Psoas muscle (tissue), 8 donors: Measurements from ENCODE around the gene MROH2B. TPM values are rescaled to one million over a fixed set of nuclear protein-coding genes. Genes with fewer than 3 reads are reported as not detected.

Experiments used
- ATAC-seq, 4 donors: fragments of 200-7000 bp; cut with Tn5 transposase; one replicate each; pipeline ENCODE4 v1.9.1; 2020; ENCODE audit warnings: moderate library complexity in 3 of 4, mild to moderate bottlenecking in 2 of 4
- DNase-seq, 2 donors: peaks; one replicate each; pipeline ENCODE4 v3.0.0-alpha.2; 2020
- H3K27ac ChIP-seq: fragments of 200-600 bp; one replicate; pipeline ENCODE4 v1.8.0; 2022
- H3K27me3 ChIP-seq, 3 donors: fragments of 200-600 bp in 1 of 3; one replicate each; pipeline versions ENCODE4 v1.6.1 to v1.8.0; 2013 to 2022; ENCODE audit warnings: low read length in 2 of 3, mild to moderate bottlenecking in 2 of 3, moderate library complexity in 1 of 3; ENCODE audit not compliant: insufficient read depth in 3 of 3
- H3K36me3 ChIP-seq, 2 donors: fragments of 200-600 bp in 1 of 2; one replicate each; pipeline versions ENCODE4 v1.6.1 to v1.8.0; 2013 to 2022; ENCODE audit warnings: low read depth in 1 of 2, mild to moderate bottlenecking in 1 of 2, moderate library complexity in 1 of 2; ENCODE audit not compliant: insufficient read depth in 1 of 2
- H3K4me1 ChIP-seq: fragments of 200-600 bp; one replicate; pipeline ENCODE4 v1.8.0; 2022
- H3K4me3 ChIP-seq: fragments of 200-600 bp; one replicate; pipeline ENCODE4 v1.8.0; 2022; ENCODE audit warnings: mild to moderate bottlenecking
- H3K9me3 ChIP-seq: fragments of 200-600 bp; one replicate; pipeline ENCODE4 v1.8.0; 2022
- WGBS, 3 donors: extraction: QIAGEN DNeasy Blood & Tissue Kit; methylation state at CpG; one replicate each; pipeline versions ENCODE4 v1.1.6 to v1.1.7; 2013; 5-methylcytosine and 5-hydroxymethylcytosine counted together
- intact Hi-C, 2 donors: fragments of 100-400 bp; cut with DNase I; formaldehyde crosslinking; loops; one replicate each; pipeline versions ENCODE4 v1.11.0 to v1.14.2; 2022
- polyA plus RNA-seq, 3 donors: library from polyadenylated mRNA; stranded (reverse); fragments of 200-250 nt; gene quantifications; one replicate each; pipeline ENCODE4 v1.2.3, GENCODE V29; 2013
- total RNA-seq, 4 donors: library from RNA; stranded (reverse); fragmentation: NEBNext Ultra II Directional in 2 of 4; extraction: Animal tissue kit (Norgen Biotek cat#: 25700) in 2 of 4; gene quantifications; one replicate each; pipeline versions ENCODE4 v1.2.1 to v1.2.4, GENCODE V29; 2021 to 2023
- TF ChIP-seq, protein P1 (sequence below): fragments of 200-600 bp; IDR thresholded peaks from one replicate; pipeline ENCODE4 v1.8.0; 2022; ENCODE audit warnings: antibody characterized with exemption
- donor health status: healthy with polysubstance abuse.
- donor health status: DM: no; HTN: no; CAD: no; lungs with moderate emphysema.
- donor health status: Bipolar disorder and iron deficiency.
- donor health status: healthy.
- donor health status: DM: yes; HTN: yes; CAD: no.
- donor health status: DM: no; HTN: no; CAD: no.
- donor health status: DM: no; HTN: no; CAD: no.
- donor health status: DM: yes; HTN: yes; CAD: no.

MROH2B gene
- total and polyA plus RNA-seq, 7 donors: not detected

DNA sequence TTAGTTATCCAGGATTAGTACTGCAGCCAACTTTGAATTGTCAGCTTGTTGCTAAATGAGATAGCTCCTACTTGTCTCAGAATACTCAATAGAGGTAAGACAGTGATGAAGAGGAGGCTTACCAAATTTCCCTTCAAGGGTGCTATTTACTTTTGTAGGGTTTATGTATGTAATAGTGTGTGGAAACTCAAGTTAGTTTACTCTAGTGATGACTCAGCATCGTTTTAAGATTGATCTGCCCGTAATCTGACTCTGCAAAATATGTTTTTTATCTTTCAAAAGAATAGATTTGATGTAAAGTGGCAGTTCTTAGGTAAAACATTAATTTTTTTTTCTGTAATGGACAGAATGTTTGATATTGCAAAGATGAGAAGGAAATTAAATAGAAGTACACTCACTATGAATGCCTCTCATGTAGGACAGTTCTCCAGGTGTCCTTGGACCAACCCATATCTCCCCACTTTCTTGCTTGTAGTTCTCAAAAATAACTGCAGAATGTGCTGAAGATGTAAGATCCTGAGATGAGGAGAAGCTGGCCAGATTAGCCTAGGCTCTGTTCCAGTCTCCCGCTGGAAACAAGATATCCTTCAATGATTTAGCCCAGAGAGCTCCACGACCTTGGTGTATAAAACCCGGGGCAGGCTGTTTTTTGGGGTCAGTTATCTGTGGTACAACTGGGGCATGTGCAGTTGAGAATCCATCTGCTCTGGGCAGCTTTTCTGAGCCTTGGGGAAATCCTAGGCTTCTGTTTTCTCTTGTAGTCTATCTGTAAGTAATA is 24.4 kb upstream of the MROH2B start:
- Histone ChIP-seq H3K27me3 (no peaks in the 10 kb centered on the region), H3K4me1 (no peaks in the 10 kb centered on the region), H3K9me3 (no peaks in the 10 kb centered on the region), H3K36me3 (no peaks in the 10 kb centered on the region), H3K4me3 (no peak overlapping the region), H3K27ac (no peak overlapping the region)
- DNase-seq (no peak), ATAC-seq (no peak)
- intact Hi-C loops: no loop called here
- TF ChIP-seq, protein P1, sequence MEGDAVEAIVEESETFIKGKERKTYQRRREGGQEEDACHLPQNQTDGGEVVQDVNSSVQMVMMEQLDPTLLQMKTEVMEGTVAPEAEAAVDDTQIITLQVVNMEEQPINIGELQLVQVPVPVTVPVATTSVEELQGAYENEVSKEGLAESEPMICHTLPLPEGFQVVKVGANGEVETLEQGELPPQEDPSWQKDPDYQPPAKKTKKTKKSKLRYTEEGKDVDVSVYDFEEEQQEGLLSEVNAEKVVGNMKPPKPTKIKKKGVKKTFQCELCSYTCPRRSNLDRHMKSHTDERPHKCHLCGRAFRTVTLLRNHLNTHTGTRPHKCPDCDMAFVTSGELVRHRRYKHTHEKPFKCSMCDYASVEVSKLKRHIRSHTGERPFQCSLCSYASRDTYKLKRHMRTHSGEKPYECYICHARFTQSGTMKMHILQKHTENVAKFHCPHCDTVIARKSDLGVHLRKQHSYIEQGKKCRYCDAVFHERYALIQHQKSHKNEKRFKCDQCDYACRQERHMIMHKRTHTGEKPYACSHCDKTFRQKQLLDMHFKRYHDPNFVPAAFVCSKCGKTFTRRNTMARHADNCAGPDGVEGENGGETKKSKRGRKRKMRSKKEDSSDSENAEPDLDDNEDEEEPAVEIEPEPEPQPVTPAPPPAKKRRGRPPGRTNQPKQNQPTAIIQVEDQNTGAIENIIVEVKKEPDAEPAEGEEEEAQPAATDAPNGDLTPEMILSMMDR: no peak
- WGBS, 3 donors: 53 to 70% (median 54%) methylated on average over 5 of the region's 5 CpGs

DNA sequence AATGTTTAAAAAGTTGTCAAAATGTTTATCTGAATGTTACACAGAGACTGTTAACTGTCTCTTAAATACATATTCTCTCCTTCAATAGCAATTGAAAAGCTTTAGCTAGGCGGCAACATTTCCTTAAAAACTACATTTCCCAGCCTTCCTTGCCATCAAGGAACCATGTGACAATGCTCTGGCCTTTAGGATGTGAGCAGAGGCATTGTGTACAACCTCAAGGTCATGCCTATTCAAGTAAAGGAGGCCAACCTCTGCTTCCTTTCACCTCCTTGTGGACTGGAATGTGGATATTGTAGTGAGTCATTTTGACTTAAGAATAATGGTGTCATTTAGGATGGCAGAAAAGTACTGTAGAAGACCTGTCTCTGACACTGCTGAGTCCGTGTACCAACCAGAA is 23.7 kb upstream of the MROH2B start:
- H3K9me3 ChIP-seq: no peaks in the 10 kb centered on the region
- WGBS, 3 donors: 79 to 83% (median 81%) methylated on average over 2 of the region's 2 CpGs
- ATAC-seq (no peak), DNase-seq (no peak)
- H3K27me3 ChIP-seq: no peaks in the 10 kb centered on the region
- no peaks in the 10 kb centered on the region for H3K4me1 ChIP-seq
- no peak overlapping the region for H3K4me3 ChIP-seq
- TF ChIP-seq, protein P1: no peak
- intact Hi-C loops: no loop called here
- H3K27ac ChIP-seq: no peak overlapping the region
- H3K36me3 ChIP-seq: no peaks in the 10 kb centered on the region

DNA sequence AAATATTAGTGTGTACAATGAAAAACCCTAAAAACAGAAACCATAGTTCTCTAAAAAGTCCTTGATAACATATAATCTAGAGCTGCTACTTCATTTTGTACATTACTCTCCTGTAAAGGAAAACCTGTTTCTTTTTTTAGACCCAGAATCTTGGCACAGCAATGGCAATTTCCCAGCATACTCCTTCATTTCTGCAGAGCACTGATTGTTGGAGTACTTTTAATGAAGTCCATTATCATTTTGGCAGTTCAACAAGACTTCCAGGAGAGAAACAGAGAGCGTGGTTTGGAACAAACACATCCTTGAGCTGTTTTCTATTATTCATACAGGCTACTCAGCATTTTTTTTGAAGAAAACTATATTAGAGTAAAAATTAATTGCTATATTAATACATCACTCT is 22.7 kb upstream of the MROH2B start:
- ATAC-seq: no peak

DNA sequence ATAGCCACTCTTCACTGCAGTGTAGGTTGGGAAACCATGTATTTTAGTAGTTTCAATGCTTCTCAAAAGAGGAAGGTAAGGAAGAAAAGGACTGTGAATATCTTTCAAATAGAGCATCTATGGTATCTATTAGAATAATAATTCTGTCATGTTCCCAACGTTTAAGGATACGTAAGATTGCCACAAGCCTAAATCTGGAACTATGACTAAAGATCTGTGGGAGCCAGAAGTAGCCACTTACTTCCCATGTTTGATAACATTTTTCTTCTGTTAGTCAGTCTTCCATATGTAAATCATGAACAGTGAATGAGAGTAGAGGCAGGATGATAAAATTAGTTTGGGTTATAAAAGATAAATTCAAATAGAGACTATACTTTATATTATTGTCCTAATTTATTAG is 16.3 kb upstream of the MROH2B start:
- Histone ChIP-seq H3K9me3 (no peaks in the 10 kb centered on the region), H3K4me1 (no peaks in the 10 kb centered on the region), H3K4me3 (no peak overlapping the region), H3K27ac (no peak overlapping the region), H3K27me3 (no peaks in the 10 kb centered on the region), H3K36me3 (no peaks in the 10 kb centered on the region)
- 78 to 83% (median 81%) methylated on average over 2 of the region's 2 CpGs for WGBS, 3 donors
- TF ChIP-seq, protein P1: no peak
- DNase-seq (no peak), ATAC-seq (no peak)
- intact Hi-C loops: no loop called here

More for the DNA sequence above, 22.7 kb upstream of the MROH2B start:
- Histone ChIP-seq H3K4me1 (no peaks in the 10 kb centered on the region), H3K27me3 (no peaks in the 10 kb centered on the region), H3K4me3 (no peak overlapping the region), H3K9me3 (no peaks in the 10 kb centered on the region), H3K36me3 (no peaks in the 10 kb centered on the region), H3K27ac (no peak overlapping the region)
- DNase-seq: no peak
- TF ChIP-seq, protein P1: no peak
- intact Hi-C loops: no loop called here
- WGBS, 3 donors: 59 to 74% (median 68%) methylated on average over 1 of the region's 1 CpG

DNA sequence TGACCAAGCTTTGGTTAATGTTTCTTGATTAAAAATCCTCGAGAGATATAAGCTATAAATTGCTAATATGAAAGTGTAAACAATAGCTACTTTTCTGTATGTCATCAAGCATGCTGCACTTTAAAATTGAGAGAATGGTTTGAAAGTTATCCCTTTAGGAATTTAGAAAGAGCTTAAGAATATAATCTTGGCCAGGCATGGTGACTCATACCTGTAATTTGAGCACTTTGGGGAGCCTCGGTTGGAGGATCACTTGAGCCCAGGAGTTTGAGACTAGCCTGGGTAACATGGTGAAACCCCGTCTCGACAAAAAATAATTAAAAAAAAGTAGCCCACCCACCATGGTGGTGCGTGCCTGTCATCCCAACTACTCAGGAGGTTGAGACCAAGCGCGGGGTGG is 12.2 kb upstream of the MROH2B start:
- Histone ChIP-seq H3K9me3 (no peaks in the 10 kb centered on the region), H3K4me3 (no peak overlapping the region), H3K4me1 (no peaks in the 10 kb centered on the region), H3K36me3 (no peaks in the 10 kb centered on the region), H3K27ac (no peak overlapping the region), H3K27me3 (no peaks in the 10 kb centered on the region)
- no peak for ATAC-seq
- WGBS, 3 donors: 20 to 27% (median 26%) methylated on average over 7 of the region's 7 CpGs
- intact Hi-C loops: no loop called here
- TF ChIP-seq, protein P1: no peak
- DNase-seq: no peak
